Astrocyte (in vitro differentiated cells and primary cell): ENCODE data around the gene CNOT11. TPM values are rescaled to one million over a fixed set of nuclear protein-coding genes. Genes with fewer than 3 reads are reported as not detected.

ENCODE experiments used
- DNase-seq: peaks from one replicate; pipeline ENCODE4 v3.0.0-alpha.2; 2010; ENCODE audit warnings: low read depth
- FAIRE-seq: peaks from 2 replicates; lab custom pipeline; 2011; peaks lifted over from hg19 to GRCh38; lab: Jason Lieb, UNC
- H2AFZ ChIP-seq: 2 replicates; pipeline ENCODE4 v1.6.0; 2012; ENCODE audit warnings: low read depth, low read length, inconsistent platforms
- H3K27ac ChIP-seq: 2 replicates; pipeline ENCODE4 v1.5.1; 2011; ENCODE audit warnings: low read depth, low read length, inconsistent platforms
- H3K27me3 ChIP-seq: 2 replicates; pipeline ENCODE4 v1.6.0; 2011; ENCODE audit warnings: low read length, inconsistent platforms; ENCODE audit not compliant: insufficient read depth
- H3K36me3 ChIP-seq: 2 replicates; pipeline ENCODE4 v1.5.1; 2011; ENCODE audit warnings: low read length, inconsistent platforms; ENCODE audit not compliant: insufficient read depth
- H3K4me1 ChIP-seq: 2 replicates; pipeline ENCODE4 v1.5.1; 2011; ENCODE audit warnings: low read length, inconsistent platforms; ENCODE audit not compliant: insufficient read depth
- H3K4me2 ChIP-seq: 2 replicates; pipeline ENCODE4 v1.6.0; 2012; ENCODE audit warnings: low read length, inconsistent platforms
- H3K4me3 ChIP-seq: 2 replicates; pipeline ENCODE4 v1.5.1; 2011; ENCODE audit warnings: low read depth, mild to moderate bottlenecking, low read length, inconsistent platforms; ENCODE audit not compliant: insufficient read depth
- H3K79me2 ChIP-seq: 2 replicates; pipeline ENCODE4 v1.6.0; 2012; ENCODE audit warnings: mild to moderate bottlenecking, low read length, inconsistent platforms; ENCODE audit not compliant: insufficient read depth
- H3K9ac ChIP-seq: 2 replicates; pipeline ENCODE4 v1.6.0; 2012; ENCODE audit warnings: mild to moderate bottlenecking, low read length, inconsistent platforms
- H3K9me3 ChIP-seq: 2 replicates; pipeline ENCODE4 v1.5.1; 2012; ENCODE audit warnings: low read depth, mild to moderate bottlenecking, low read length, inconsistent platforms; ENCODE audit not compliant: insufficient read depth
- H4K20me1 ChIP-seq: 2 replicates; pipeline ENCODE4 v1.6.0; 2012; ENCODE audit warnings: low read length, inconsistent platforms; ENCODE audit not compliant: insufficient read depth
- H3K27ac Mint-ChIP-seq: one replicate; pipeline ENCODE4 v1.8.0; 2021; ENCODE audit warnings: mild to moderate bottlenecking, mixed read lengths; ENCODE audit not compliant: unreplicated experiment
- H3K27me3 Mint-ChIP-seq: one replicate; pipeline ENCODE4 v1.8.0; 2021; ENCODE audit warnings: low read depth, mixed read lengths; ENCODE audit not compliant: unreplicated experiment
- H3K36me3 Mint-ChIP-seq: one replicate; pipeline ENCODE4 v1.8.0; 2021; ENCODE audit warnings: low read depth, mixed read lengths; ENCODE audit not compliant: unreplicated experiment
- H3K4me1 Mint-ChIP-seq: one replicate; pipeline ENCODE4 v1.8.0; 2021; ENCODE audit warnings: low read depth, mixed read lengths; ENCODE audit not compliant: unreplicated experiment
- H3K4me3 Mint-ChIP-seq: one replicate; pipeline ENCODE4 v1.8.0; 2021; ENCODE audit warnings: mild to moderate bottlenecking, moderate library complexity, mixed read lengths; ENCODE audit not compliant: unreplicated experiment
- H3K9me3 Mint-ChIP-seq: one replicate; pipeline ENCODE4 v1.8.0; 2021; ENCODE audit warnings: mild to moderate bottlenecking, mixed read lengths; ENCODE audit not compliant: unreplicated experiment
- CTCF ChIP-seq: IDR thresholded peaks from 2 replicates; pipeline ENCODE4 v1.5.1; 2011; ENCODE audit warnings: low read depth, mild to moderate bottlenecking, inconsistent platforms, low read length, moderate library complexity; ENCODE audit not compliant: insufficient read depth
- EZH2 ChIP-seq: IDR thresholded peaks from 2 replicates; pipeline ENCODE4 v1.6.1; 2012; ENCODE audit warnings: mild to moderate bottlenecking, low read length, inconsistent platforms; ENCODE audit not compliant: insufficient read depth
- total RNA-seq: library from RNA; stranded (reverse); gene quantifications from 2 replicates; pipeline ENCODE4 v1.2.1, GENCODE V29; 2021

The CNOT11 gene
- total RNA-seq, 1 donor from 2014 or later, result 37.0 TPM

GRCh38 chr2:101251844-101252407 lies 760 bp upstream of the CNOT11 start:
- DNase-seq (no peak), FAIRE-seq (no peak)

GRCh38 chr2:101253013-101253702 lies 472 bp downstream of the CNOT11 start:
- no peaks in the 10 kb centered on the region for H3K9me3 Mint-ChIP-seq
- H3K27me3 Mint-ChIP-seq, result no peaks in the 10 kb centered on the region
- Histone ChIP-seq H3K4me2 (peak overlapping the region; percentile 95), H2AFZ (peak overlapping the region; percentile 83), H3K36me3 (no peaks in the 10 kb centered on the region), H3K9me3 (no peaks in the 10 kb centered on the region), H3K9ac (peak overlapping the region; percentile 88), H3K79me2 (peaks cover 41% of the 10 kb centered on the region), H3K27me3 (no peaks in the 10 kb centered on the region), H4K20me1 (peaks cover 27% of the 10 kb centered on the region), H3K4me1 (peaks cover 15% of the 10 kb centered on the region), H3K27ac (peak overlapping the region; percentile 79), H3K4me3 (peak overlapping the region; percentile 76)
- H3K4me3 Mint-ChIP-seq, result peak overlapping the region; percentile 96
- FAIRE-seq (no peak), DNase-seq (peak; percentile 57)
- H3K36me3 Mint-ChIP-seq, result no peaks in the 10 kb centered on the region
- peak overlapping the region; percentile 90 for H3K27ac Mint-ChIP-seq
- H3K4me1 Mint-ChIP-seq, result peaks cover 20% of the 10 kb centered on the region
- TF ChIP-seq CTCF (no peak), EZH2 (no peak)

More at GRCh38 chr2:101251844-101252407, 760 bp upstream of the CNOT11 start:
- peaks cover 20% of the 10 kb centered on the region for H3K4me1 Mint-ChIP-seq
- H2AFZ ChIP-seq, result peak overlapping the region; percentile 85
- H3K27ac Mint-ChIP-seq, result peak overlapping the region; percentile 56
- no peaks in the 10 kb centered on the region for H3K9me3 ChIP-seq
- peak overlapping the region; percentile 96 for H3K4me3 Mint-ChIP-seq
- H3K9me3 Mint-ChIP-seq, result no peaks in the 10 kb centered on the region
- H3K9ac ChIP-seq, result peak overlapping the region; percentile 73
- H3K27ac ChIP-seq, result peak overlapping the region; percentile 62
- no peaks in the 10 kb centered on the region for H3K27me3 Mint-ChIP-seq
- H3K4me3 ChIP-seq, result peak overlapping the region; percentile 72
- H4K20me1 ChIP-seq, result peaks cover 27% of the 10 kb centered on the region
- H3K79me2 ChIP-seq, result peaks cover 33% of the 10 kb centered on the region
- peaks cover 15% of the 10 kb centered on the region for H3K4me1 ChIP-seq
- H3K27me3 ChIP-seq, result no peaks in the 10 kb centered on the region
- H3K36me3 ChIP-seq, result no peaks in the 10 kb centered on the region
- peak overlapping the region; percentile 84 for H3K4me2 ChIP-seq
- TF ChIP-seq EZH2 (no peak), CTCF (peak; percentile 3)
- no peaks in the 10 kb centered on the region for H3K36me3 Mint-ChIP-seq
